ENCODE results near the gene APOL6.
A peak's percentile ranks its signal among the peaks of the same experiment; 100 is the strongest.

APOL6 gene, protein sequence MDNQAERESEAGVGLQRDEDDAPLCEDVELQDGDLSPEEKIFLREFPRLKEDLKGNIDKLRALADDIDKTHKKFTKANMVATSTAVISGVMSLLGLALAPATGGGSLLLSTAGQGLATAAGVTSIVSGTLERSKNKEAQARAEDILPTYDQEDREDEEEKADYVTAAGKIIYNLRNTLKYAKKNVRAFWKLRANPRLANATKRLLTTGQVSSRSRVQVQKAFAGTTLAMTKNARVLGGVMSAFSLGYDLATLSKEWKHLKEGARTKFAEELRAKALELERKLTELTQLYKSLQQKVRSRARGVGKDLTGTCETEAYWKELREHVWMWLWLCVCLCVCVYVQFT

DNA sequence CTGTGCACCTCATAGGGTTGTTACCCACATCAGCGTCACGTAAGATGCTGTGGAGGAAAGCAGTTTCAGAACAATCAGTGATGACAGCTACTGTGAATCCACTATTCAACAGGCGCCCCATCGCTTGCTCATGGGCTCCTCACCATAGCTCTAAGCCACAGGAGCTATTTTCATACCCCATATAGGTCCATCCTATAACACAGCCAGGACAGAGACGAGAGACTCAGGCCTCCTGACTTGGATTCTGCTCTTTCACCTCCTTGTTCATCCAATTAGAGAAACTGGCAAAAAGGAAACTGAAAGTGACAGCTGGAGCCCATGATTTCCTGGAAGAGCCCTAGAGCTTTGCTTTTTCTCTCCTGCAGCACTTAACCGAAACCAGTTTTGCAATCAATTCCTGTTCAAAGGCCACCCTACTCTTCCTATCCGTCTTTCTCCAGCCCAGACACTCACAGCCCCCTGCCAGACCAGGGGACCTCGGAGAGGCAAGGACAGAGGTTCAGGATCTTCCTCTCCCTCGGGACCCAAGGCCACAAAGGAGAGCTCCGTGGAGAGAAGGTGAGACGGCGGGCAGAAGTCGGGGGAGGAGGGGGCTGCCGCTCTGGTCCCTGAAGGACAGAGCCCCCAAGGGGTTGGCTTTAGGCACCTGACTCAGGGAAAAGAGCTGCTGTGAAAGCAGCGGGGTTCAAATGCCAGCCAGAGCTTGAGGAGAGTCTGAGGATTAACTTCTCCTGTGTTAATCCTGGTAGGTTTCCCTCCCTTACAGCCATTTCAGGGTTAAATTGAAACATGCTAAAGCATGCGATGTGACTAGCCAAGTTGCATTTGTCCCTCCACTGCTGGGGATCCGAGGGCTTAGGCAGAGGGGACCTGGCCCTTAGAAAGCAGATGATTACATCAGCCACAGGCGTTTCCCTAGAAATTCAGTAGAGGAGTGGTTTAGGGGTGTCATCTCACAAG lies at the start of gene APOL6:
Gene APOL6 (plus strand): TSS at position 381 of the 960 bp plus-strand sequence. CDS start 7,980 bp downstream, outside the sequence.
- peak within 1 kb of the TSS; percentile 49 for H3K4me3 ChIP-seq (ENCODE audit: low read depth, low read length)
- TF ChIP-seq, protein P1, sequence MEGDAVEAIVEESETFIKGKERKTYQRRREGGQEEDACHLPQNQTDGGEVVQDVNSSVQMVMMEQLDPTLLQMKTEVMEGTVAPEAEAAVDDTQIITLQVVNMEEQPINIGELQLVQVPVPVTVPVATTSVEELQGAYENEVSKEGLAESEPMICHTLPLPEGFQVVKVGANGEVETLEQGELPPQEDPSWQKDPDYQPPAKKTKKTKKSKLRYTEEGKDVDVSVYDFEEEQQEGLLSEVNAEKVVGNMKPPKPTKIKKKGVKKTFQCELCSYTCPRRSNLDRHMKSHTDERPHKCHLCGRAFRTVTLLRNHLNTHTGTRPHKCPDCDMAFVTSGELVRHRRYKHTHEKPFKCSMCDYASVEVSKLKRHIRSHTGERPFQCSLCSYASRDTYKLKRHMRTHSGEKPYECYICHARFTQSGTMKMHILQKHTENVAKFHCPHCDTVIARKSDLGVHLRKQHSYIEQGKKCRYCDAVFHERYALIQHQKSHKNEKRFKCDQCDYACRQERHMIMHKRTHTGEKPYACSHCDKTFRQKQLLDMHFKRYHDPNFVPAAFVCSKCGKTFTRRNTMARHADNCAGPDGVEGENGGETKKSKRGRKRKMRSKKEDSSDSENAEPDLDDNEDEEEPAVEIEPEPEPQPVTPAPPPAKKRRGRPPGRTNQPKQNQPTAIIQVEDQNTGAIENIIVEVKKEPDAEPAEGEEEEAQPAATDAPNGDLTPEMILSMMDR (IDR thresholded peaks at IDR 0.05; ENCODE audit: borderline replicate concordance, insufficient read depth, low read depth, low read length): no peak

DNA sequence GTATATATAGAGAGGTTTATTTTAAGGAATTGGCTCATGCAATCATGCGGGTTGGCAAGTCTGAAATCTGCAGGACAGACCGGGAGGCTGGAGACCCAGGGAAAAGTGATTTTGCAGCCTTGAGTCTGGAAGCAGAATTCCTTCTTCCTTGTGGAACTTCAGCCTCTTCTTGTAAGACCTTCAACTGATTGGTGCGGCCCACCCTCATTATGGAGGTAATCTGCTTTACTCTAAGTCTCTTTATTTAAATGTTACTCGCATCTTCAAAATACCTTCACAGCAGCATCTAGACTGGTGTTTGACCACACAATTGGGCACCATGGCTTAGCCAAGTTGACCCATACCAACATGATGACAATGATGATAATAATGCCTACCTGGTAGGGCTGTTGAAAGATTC lies 48.9 kb upstream of the APOL6 start:
- TF ChIP-seq, protein P1 (IDR thresholded peaks at IDR 0.05; ENCODE audit: borderline replicate concordance, insufficient read depth, low read depth, low read length): no peak
- H3K4me3 ChIP-seq (ENCODE audit: low read depth, low read length): no peak overlapping the region

DNA sequence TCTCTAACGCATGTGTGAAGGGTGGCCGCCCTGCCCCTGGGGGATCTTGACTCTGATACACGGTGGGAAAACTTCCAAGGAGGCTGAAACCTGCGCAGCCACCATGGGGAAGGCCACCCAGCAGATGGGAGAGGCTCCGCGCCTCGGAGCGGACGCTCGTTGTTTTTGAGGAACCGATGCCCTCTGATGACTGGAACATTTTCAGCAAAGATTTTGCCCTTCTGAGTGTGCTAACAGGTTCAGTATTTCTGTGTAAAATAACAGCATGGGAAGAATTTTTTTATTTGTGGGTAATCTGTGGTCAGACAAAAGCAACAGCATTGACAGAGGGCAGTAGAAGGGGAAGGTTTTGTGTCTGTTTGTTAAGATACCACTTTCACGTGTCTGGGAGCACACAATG lies 47.8 kb upstream of the APOL6 start:
- TF ChIP-seq, protein P1 (IDR thresholded peaks at IDR 0.05; ENCODE audit: borderline replicate concordance, insufficient read depth, low read depth, low read length): no peak

DNA sequence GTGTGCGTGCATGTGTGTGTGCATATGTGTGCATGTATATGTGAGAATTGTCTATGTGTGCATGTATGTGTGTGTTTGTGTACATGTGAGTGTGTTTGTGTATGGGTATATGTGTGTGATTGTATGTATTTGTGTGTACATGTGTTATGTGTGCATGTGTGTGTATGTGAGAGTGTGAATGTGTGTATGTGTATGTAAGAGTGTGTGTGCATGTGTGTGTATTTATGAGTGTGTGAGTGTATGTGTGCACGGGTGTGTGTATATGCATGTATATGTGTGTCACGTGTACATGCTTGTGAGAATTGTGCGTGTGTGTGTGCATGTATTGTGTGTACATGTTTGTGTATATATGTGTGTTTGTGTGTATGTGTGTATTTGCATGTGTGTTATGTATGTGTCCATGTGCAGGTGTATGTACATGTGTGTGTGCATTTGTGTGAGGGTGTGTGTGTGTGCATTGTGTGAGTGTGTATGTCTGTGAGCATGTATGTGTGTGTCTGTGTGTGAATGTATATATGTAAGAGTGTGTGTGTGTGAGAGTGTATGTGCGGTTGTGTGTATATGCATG lies 47.1 kb upstream of the APOL6 start:
- TF ChIP-seq, protein P1 (IDR thresholded peaks at IDR 0.05; ENCODE audit: borderline replicate concordance, insufficient read depth, low read depth, low read length): no peak
- no peak overlapping the region for H3K4me3 ChIP-seq (ENCODE audit: low read depth, low read length)

More for the DNA sequence above, 47.8 kb upstream of the APOL6 start:
- H3K4me3 ChIP-seq (ENCODE audit: low read depth, low read length): no peak overlapping the region

DNA sequence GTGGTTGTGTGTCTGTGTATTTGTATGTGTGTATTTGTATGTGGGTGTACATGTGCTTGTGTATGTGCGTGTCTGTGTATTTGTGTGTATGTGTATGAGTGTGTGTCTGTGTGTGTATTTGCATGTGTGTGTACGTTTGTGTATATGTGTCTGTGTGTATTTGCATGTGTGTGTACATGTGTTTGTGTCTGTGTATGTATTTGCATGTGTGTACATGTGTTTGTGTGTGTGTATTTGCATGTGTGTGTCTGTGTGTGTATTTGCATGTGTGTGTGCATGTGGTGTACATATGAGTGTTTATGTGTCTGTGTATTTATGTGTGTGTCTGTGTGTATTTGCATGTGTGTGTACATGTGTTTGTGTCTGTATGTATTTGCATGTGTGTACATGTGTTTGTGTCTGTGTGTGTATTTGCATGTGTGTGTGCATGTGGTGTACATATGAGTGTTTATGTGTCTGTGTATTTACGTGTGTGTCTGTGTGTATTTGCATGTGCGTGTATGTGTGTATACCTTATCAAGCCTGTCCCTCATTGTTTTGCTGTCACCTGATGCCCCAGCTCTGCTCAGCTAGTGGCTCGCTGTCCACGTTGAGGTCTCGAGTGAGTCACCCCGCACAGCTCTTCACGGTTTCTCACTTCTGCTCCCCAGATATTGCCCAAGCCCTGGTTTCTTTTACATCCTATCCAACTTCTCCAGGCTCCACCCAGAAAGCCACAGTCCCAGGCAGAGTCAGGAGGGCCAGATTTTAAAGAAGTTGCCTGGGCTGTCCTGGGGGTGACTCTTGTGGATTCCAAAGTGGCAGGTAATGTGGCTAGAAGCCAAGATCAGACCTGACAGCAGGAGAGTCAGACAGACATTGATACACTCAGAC lies 46.3 kb upstream of the APOL6 start:
- TF ChIP-seq, protein P1 (IDR thresholded peaks at IDR 0.05; ENCODE audit: borderline replicate concordance, insufficient read depth, low read depth, low read length): no peak
- H3K4me3 ChIP-seq (ENCODE audit: low read depth, low read length): no peak overlapping the region

DNA sequence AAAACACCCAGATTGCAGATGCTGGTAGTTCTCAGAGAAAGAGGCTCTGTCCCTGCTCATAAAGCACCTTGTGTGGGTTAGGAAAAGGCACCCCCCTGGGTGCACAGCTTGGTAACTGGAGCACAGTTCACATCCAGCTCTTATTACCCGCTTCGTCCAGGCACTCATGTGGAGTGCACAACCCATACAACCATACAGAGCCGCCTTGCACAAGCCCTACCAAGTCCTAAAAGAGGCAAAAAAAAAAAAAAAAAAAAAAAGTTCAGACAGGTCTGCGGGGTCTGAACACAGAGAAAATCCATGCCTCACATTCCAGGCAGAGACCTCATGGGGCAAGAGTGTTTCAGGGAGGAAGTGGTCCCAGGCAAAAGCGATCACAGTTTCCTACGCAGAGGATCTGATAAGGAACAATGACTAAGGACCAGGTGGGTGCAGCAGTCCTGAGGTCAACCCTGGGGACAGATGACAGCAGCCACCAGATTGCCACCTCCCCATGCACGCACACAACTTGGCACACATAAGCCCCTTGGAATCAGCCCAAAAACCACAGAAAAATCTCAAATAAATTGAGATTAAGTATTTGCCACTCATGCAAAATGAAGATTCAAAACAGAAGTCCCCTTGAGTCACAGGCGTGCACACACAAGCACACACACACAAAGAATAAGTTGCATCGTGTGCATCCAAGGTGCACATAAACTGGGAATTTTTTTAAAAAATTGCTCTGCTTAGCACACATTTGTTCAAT lies 43.5 kb upstream of the APOL6 start:
- TF ChIP-seq, protein P1 (IDR thresholded peaks at IDR 0.05; ENCODE audit: borderline replicate concordance, insufficient read depth, low read depth, low read length): no peak
- H3K4me3 ChIP-seq (ENCODE audit: low read depth, low read length): no peak overlapping the region

All from GM12875 (cell line).